ENCODE data around the gene TMEM52B.

DNA sequence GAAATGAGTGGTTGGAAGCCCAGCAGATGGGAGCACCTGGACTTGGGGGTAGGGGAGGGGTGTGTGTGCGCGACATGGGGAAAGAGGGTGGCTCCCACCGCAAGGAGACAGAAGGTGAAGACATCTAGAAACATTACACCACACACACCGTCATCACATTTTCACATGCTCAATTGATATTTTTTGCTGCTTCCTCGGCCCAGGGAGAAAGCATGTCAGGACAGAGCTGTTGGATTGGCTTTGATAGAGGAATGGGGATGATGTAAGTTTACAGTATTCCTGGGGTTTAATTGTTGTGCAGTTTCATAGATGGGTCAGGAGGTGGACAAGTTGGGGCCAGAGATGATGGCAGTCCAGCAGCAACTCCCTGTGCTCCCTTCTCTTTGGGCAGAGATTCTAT, 43.0 kb downstream of the TMEM52B start:
- no peak for TF ChIP-seq EZH2 (optimal IDR thresholded peaks at IDR 0.05; ENCODE audit: low read depth, low read length)
- TF ChIP-seq, protein P1, sequence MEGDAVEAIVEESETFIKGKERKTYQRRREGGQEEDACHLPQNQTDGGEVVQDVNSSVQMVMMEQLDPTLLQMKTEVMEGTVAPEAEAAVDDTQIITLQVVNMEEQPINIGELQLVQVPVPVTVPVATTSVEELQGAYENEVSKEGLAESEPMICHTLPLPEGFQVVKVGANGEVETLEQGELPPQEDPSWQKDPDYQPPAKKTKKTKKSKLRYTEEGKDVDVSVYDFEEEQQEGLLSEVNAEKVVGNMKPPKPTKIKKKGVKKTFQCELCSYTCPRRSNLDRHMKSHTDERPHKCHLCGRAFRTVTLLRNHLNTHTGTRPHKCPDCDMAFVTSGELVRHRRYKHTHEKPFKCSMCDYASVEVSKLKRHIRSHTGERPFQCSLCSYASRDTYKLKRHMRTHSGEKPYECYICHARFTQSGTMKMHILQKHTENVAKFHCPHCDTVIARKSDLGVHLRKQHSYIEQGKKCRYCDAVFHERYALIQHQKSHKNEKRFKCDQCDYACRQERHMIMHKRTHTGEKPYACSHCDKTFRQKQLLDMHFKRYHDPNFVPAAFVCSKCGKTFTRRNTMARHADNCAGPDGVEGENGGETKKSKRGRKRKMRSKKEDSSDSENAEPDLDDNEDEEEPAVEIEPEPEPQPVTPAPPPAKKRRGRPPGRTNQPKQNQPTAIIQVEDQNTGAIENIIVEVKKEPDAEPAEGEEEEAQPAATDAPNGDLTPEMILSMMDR (IDR thresholded peaks at IDR 0.05; ENCODE audit: low read length) = no peak

Data from MM.1S (cell line).